Nephron progenitor cell (in vitro differentiated cells): ENCODE results near the gene MORC2.

Experiments
- DNase-seq: peaks from one replicate; pipeline ENCODE4 v3.0.0; 2021
- H3K27ac Mint-ChIP-seq: 2 replicates; pipeline ENCODE4 v1.8.0; 2021; ENCODE audit warnings: mild to moderate bottlenecking, moderate library complexity, mixed read lengths
- H3K27me3 Mint-ChIP-seq: 2 replicates; pipeline ENCODE4 v1.8.0; 2021; ENCODE audit warnings: mild to moderate bottlenecking, low read depth, mixed read lengths; ENCODE audit not compliant: poor library complexity
- H3K36me3 Mint-ChIP-seq: 2 replicates; pipeline ENCODE4 v1.8.0; 2021; ENCODE audit warnings: low read depth, mixed read lengths
- H3K4me1 Mint-ChIP-seq: 2 replicates; pipeline ENCODE4 v1.8.0; 2021; ENCODE audit warnings: mixed read lengths
- H3K4me3 Mint-ChIP-seq: 2 replicates; pipeline ENCODE4 v1.8.0; 2021; ENCODE audit warnings: mild to moderate bottlenecking, moderate library complexity, mixed read lengths
- H3K9me3 Mint-ChIP-seq: 2 replicates; pipeline ENCODE4 v1.8.0; 2021; ENCODE audit warnings: mild to moderate bottlenecking, moderate library complexity, mixed read lengths
- CTCF ChIP-seq: fragments of 200-600 bp; sonication (generic); IDR thresholded peaks from 2 replicates; pipeline ENCODE4 v1.5.0; 2021; ENCODE audit warnings: antibody characterized with exemption

MORC2 gene

GRCh38 chr22:30876221-30876751, 92.3 kb downstream of the MORC2 start:
- H3K4me1 Mint-ChIP-seq: peaks cover 14% of the 10 kb centered on the region
- no peak for DNase-seq
- no peak overlapping the region for H3K27ac Mint-ChIP-seq
- TF ChIP-seq CTCF: no peak
- no peak overlapping the region for H3K4me3 Mint-ChIP-seq
- H3K27me3 Mint-ChIP-seq: peaks cover 10% of the 10 kb centered on the region
- no peaks in the 10 kb centered on the region for H3K36me3 Mint-ChIP-seq
- no peaks in the 10 kb centered on the region for H3K9me3 Mint-ChIP-seq

- Mint-ChIP-seq H3K4me3 (no peak overlapping the region), H3K4me1 (peaks cover 12% of the 10 kb centered on the region), H3K27me3 (peaks cover 10% of the 10 kb centered on the region), H3K9me3 (no peaks in the 10 kb centered on the region), H3K36me3 (no peaks in the 10 kb centered on the region), H3K27ac (no peak overlapping the region)
- no peak for TF ChIP-seq CTCF
- no peak for DNase-seq
Observed at GRCh38 chr22:30875481-30876215, 92.9 kb downstream of the MORC2 start.
